ENCODE measurements around the gene ZSCAN5A.

- TF ChIP-seq, protein P1, sequence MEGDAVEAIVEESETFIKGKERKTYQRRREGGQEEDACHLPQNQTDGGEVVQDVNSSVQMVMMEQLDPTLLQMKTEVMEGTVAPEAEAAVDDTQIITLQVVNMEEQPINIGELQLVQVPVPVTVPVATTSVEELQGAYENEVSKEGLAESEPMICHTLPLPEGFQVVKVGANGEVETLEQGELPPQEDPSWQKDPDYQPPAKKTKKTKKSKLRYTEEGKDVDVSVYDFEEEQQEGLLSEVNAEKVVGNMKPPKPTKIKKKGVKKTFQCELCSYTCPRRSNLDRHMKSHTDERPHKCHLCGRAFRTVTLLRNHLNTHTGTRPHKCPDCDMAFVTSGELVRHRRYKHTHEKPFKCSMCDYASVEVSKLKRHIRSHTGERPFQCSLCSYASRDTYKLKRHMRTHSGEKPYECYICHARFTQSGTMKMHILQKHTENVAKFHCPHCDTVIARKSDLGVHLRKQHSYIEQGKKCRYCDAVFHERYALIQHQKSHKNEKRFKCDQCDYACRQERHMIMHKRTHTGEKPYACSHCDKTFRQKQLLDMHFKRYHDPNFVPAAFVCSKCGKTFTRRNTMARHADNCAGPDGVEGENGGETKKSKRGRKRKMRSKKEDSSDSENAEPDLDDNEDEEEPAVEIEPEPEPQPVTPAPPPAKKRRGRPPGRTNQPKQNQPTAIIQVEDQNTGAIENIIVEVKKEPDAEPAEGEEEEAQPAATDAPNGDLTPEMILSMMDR (IDR thresholded peaks at IDR 0.05) = peak; percentile 90
- TF ChIP-seq POLR2AphosphoS5 (IDR thresholded peaks at IDR 0.05; ENCODE audit: low read depth, low read length) (no peak), REST (IDR thresholded peaks at IDR 0.05; ENCODE audit: insufficient read depth in 1 of 2, low read depth in 2 of 2, low read length in 1 of 2) (no peak)
Observed at GRCh38 chr19:56348289-56348877, 33.7 kb upstream of the ZSCAN5A start.
